HG02981 (cell line): ENCODE measurements around the gene RBP3.

Experiments
- ATAC-seq: cut with Tn5 transposase; IDR thresholded peaks from one replicate; pipeline ENCODE4 v1.9.1; 2021; ENCODE audit warnings: mild to moderate bottlenecking, moderate library complexity; ENCODE audit not compliant: unreplicated experiment

Gene RBP3

DNA sequence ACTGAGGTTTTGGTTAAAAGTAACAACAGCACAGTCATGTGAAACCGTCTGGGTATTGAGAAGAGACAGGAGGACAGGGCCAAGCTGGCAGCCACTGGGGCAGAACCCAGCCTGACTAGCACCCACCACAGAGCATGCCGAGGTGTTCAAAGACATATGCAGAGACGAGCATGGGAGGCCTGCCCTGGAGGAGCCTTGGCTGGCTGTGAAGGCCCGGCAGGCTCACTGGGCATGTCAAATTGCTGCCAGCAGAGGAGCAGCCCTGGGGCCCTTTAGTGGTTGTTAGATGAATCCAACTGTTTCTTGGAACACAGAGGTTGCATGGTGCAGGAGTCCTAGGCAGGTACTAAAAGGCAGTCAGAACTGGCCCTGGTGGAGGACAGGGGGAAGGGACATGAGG lies 30.9 kb upstream of the RBP3 start:
- no peak for ATAC-seq

DNA sequence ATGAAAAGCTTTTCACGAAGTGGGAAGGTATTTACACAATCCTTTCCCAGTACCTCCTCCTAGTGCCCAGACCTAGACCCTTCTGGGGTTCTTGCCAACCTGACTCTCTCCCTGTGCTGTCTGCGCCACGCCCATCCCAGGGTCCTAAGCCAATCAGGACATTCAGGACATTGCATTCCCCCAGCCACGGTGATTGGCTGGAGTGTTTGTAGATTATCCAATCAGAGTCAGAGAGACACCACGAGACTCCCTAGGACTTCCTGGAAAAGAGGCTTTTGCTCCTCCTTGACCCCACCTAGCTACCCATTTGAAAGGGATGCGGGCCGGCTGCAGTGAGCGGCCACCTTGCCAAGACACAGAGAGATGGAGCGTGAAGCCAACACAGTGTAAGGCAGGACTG lies 29.5 kb upstream of the RBP3 start:
- ATAC-seq, result no peak

DNA sequence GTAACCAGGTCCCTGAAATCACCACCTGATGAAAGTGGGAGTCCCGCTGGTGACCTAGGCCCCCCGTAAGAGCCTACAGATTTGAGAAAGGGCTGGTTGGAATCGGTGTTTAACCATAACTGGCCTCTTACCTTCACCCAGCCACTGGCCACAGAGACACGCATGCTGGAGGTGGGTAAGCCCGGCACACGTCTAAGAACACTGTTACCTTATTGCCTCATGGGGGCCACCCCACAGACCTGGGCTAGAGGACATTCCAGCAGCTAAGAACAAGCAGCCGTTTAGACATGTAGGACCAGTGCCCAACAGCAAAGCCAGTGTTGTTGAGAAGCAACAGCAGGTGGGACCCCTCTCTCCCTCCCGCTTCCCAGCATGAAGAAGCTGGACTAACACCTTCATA lies 28.4 kb upstream of the RBP3 start:
- no peak for ATAC-seq

DNA sequence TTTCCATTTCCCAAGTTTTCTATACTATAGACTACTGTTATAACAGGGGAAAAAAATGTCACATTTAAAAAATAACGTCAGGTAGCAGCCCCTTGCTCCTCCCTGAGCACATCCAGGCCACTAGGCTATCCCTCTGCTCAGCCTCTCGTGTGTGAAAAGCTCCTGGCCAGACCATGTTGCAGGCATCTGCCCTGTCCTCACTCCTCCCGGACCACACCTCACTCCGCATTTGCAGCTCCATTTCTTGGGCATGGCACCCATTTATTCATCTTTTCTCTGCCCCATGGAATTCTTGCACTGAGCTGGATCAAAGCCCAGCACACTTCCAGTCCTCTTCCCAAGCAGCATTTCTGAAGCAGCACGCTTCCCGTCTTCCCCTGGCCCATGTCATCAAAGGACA lies 27.4 kb upstream of the RBP3 start:
- no peak for ATAC-seq

- ATAC-seq, result no peak
Observed at GRCh38 chr10:47321521-47322195, 26.5 kb upstream of the RBP3 start.

GRCh38 chr10:47322300-47323061 lies 25.7 kb upstream of the RBP3 start, which contains the start of gene GDF2:
Gene GDF2, plus strand, starts transcription at chr10:47322454. Its CDS starts 215 bp downstream, at chr10:47322669.
- ATAC-seq, result no peak

- no peak for ATAC-seq
Observed at GRCh38 chr10:47323087-47323486, 25.1 kb upstream of the RBP3 start.

DNA sequence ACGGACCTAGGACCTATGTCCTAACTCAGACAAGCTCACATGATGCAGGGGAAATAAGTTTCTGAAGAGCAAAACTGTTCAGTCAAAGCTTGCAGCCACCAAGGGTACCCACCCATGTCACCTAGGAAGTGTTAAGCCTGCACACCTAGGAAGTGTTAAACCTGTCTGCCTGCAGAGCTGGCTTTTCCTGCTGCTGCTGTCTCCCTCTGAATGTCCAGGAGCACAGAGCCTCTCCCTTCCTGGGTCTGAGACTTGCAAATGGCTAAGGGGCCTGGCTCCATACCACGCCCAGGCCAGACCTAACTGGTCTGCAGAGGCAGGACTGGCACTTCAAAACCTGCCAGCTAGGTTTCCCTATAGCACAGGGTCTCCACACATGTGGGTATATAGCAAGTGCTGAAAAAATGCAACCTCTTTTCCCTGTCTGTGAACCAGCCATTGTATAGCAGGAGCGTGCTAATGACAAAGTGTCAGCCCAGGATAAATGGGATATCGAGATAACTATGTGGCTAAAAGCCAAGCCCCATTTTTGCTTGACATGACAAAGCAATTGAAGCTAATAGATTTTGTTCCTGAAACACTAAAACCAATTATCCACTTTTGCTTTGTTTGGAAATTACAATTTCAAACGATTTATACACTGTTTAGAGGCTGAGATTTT lies 24.4 kb upstream of the RBP3 start:
- ATAC-seq, result no peak

GRCh38 chr10:47325303-47326291 lies 22.6 kb upstream of the RBP3 start:
- no peak for ATAC-seq

DNA sequence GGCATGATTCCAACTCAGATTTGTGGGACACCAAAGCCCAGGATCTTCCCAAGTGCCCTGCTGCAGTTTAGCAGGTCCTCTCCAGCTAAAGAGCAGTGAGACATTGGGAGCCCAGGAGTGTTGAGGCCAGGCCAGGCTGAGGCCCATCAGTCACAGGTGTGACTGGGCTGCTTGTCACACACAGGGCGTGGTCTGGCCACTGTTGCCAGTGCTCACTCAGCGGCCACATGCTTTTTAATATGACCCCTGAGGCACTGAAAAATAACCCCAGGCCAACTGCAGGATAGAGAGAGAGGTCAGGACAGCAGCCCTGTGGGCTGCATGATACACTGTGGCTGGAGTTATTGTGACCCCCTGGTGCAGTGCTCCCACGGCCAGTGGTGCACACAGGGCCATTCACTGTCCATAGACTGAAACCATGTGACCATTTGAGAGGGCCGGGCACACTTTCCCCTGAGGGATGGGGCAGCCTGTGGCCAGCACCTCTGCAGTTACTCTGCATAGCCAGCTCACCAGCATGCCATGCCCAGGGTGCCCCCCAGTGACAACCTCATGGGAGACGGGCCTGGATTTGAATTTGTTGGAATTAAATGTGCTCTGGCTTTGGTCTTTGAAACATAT lies 21.7 kb upstream of the RBP3 start:
- ATAC-seq, result no peak

DNA sequence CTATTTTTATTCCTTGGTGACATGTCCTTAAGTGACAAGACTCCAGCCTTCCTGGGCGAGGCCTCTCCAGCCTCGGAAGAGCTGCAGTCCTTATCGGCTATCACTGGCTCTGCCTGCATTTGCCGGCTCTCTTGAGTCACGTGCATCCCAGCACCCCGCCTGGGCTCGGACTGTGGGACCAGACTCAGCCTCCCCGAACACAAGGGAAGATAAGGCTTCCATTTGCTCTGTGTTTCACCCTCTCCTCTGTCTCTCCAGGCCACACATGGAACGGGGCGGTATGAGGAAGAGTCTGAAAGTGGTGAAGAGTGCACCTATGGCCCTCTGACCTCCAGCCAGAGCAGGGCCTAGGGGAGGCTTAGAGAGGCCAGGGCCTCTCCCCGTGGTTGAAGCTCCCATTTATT lies 21.2 kb upstream of the RBP3 start:
- no peak for ATAC-seq

- no peak for ATAC-seq
Observed at GRCh38 chr10:47329855-47330254, 18.3 kb upstream of the RBP3 start.

GRCh38 chr10:47330366-47330765 lies 17.8 kb upstream of the RBP3 start:
- no peak for ATAC-seq

- ATAC-seq, result no peak
Observed at GRCh38 chr10:47330804-47331203, 17.4 kb upstream of the RBP3 start.

DNA sequence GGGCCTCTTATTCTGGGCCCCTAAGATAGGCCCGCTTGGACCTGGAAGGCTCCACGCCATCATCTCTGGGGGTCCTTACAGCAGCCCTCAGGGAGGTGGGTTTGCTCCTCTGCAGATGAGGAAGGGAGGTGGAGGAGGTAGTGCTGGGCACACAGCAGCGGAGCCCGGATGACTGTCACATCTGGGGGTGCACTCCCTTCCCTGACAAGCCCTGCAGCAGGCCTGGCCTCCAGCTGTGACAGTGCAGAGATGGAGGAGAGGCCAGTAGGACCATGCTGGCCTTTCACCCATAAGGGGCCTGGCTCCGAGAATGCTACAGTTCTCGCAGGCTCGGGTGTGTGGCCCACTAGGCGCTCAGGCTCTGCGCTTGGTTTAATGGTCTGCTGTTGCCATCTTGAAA lies 16.7 kb upstream of the RBP3 start:
- no peak for ATAC-seq

GRCh38 chr10:47331954-47332353 lies 16.2 kb upstream of the RBP3 start:
- ATAC-seq, result no peak

DNA sequence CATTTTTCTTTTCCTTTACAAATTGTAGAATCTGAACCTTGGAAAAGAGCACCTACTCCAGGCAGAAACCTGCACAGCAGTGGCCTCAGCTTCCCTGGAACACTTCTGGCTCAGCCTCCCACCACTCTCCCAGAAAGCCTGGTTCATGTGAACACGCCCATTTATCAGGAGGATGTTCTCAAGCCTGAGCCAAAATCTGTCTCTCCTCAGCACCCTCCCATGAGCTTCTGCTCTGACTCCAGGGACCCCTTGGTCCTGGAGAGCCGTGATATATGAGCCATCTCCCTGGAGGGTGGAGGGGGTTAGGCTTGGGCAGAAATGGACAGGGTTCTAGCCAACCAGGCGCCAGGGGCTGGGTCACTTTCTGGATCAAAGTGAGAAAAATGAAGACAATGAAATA lies 15.8 kb upstream of the RBP3 start:
- ATAC-seq, result no peak

DNA sequence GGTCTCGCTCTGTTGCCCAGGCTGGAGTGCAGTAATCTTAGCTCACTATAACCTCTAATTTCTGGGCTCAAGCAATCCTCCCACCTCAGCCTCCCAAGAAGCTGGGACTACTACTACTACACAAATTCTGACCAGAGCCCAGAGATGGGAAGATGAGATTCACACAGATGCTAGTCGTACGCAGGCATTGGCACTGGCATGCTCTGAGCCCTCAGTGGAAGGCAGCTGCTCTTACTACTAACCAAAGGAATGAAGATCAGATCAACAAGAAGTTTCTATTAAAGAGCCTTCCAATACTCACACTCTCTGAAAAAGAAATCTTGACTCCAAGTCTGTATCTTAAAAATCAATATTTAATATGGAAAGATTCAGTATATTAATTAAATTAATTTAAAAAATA lies 15.2 kb upstream of the RBP3 start:
- ATAC-seq, result no peak

DNA sequence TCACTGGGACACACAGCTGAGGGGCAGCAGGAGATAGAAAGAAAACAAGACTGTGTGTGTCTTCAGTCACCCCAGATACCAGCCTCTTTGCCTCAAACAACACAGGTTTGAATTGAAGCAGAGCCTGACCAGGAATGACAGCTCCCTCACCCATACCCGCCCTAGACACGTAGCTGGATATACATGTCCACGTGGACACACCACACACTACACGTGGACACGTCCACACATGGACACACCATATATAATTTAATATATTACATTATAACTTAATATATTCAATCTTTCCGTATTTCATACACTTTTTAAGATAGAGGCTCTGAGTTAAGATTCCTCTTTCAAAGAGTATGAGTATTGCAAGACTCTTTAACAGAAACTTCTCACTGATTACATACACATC lies 14.6 kb upstream of the RBP3 start:
- ATAC-seq, result no peak
